DND-41 (cell line): ENCODE data around the gene NCS1.

Source experiments
- ATAC-seq: fragments of 200-7000 bp; cut with Tn5 transposase; 3 replicates; pipeline ENCODE4 v1.9.1; 2021; ENCODE audit warnings: low read depth; ENCODE audit not compliant: insufficient read depth
- DNase-seq: peaks from one replicate; pipeline ENCODE4 v3.0.0-alpha.2; 2020
- H2AFZ ChIP-seq: 2 replicates; pipeline ENCODE4 v1.6.0; 2012; ENCODE audit warnings: low read depth, low read length
- H3K27ac ChIP-seq: 2 replicates; pipeline ENCODE4 v1.5.1; 2012; ENCODE audit warnings: low read length, inconsistent platforms
- H3K27me3 ChIP-seq: fragments of 200-600 bp; sonication (generic); 2 replicates; pipeline ENCODE4 v1.6.0; 2012; ENCODE audit warnings: low read length, mild to moderate bottlenecking, inconsistent platforms; ENCODE audit not compliant: insufficient read depth, poor library complexity
- H3K36me3 ChIP-seq: 2 replicates; pipeline ENCODE4 v1.5.1; 2012; ENCODE audit warnings: low read length, inconsistent platforms; ENCODE audit not compliant: insufficient read depth
- H3K4me1 ChIP-seq: 2 replicates; pipeline ENCODE4 v1.5.1; 2012; ENCODE audit warnings: mild to moderate bottlenecking, low read length; ENCODE audit not compliant: insufficient read depth
- H3K4me2 ChIP-seq: 2 replicates; pipeline ENCODE4 v1.6.0; 2012; ENCODE audit warnings: mild to moderate bottlenecking, moderate library complexity, low read length, inconsistent platforms; ENCODE audit not compliant: insufficient read depth
- H3K4me3 ChIP-seq, 2 experiments: fragments of 200-600 bp in 1 of 2; shearing (Covaris generic) in 1 of 2; 2 replicates each; pipeline ENCODE4 v1.5.1; 2012 to 2016; ENCODE audit warnings: inconsistent platforms in 2 of 2, low read length in 2 of 2, mild to moderate bottlenecking in 2 of 2, low read depth in 1 of 2, moderate library complexity in 1 of 2
- H3K79me2 ChIP-seq: 2 replicates; pipeline ENCODE4 v1.6.0; 2012; ENCODE audit warnings: low read length, inconsistent platforms; ENCODE audit not compliant: insufficient read depth
- H3K9ac ChIP-seq: 2 replicates; pipeline ENCODE4 v1.6.0; 2012; ENCODE audit warnings: low read depth, mild to moderate bottlenecking, inconsistent platforms, low read length, moderate library complexity
- H3K9me3 ChIP-seq: 2 replicates; pipeline ENCODE4 v1.5.1; 2012; ENCODE audit warnings: low read length, moderate library complexity, mild to moderate bottlenecking, inconsistent platforms; ENCODE audit not compliant: insufficient read depth, severe bottlenecking
- H4K20me1 ChIP-seq: 2 replicates; pipeline ENCODE4 v1.6.0; 2012; ENCODE audit warnings: low read length; ENCODE audit not compliant: insufficient read depth
- EZH2 ChIP-seq: IDR thresholded peaks from 3 replicates; pipeline ENCODE4 v1.6.1; 2012; ENCODE audit warnings: borderline replicate concordance, low read depth, mild to moderate bottlenecking, moderate library complexity, low read length, inconsistent platforms; ENCODE audit not compliant: severe bottlenecking
- TF ChIP-seq, protein P1 (sequence below): IDR thresholded peaks from 2 replicates; pipeline ENCODE4 v1.5.1; 2012; ENCODE audit warnings: borderline replicate concordance, low read length, moderate library complexity, mild to moderate bottlenecking; ENCODE audit not compliant: poor library complexity, severe bottlenecking; ENCODE audit errors: extremely low read depth

The NCS1 gene

DNA sequence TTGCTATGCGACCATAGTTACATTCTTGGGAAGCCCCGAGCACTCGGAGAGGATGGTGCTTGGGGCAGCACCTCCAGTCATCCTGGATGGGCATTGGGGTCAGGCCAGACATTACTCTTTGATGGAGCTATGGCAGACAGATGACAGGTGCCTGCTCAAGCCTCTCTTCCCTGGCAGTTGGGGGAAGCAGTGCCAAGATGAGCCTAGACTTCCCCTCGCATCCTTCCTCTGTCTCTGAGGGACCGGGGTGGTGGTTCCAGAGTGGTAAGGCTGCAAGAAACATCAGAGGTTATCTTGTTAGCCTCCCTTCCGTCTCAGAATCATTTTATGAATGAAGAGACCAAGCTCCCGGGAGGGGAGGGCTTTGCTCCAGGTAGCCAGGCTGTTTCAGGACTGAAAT is 90.6 kb downstream of the NCS1 start:
- Histone ChIP-seq H3K27me3 (no peaks in the 10 kb centered on the region), H4K20me1 (no peaks in the 10 kb centered on the region), H3K9ac (no peak overlapping the region), H2AFZ (no peak overlapping the region), H3K79me2 (no peaks in the 10 kb centered on the region), H3K4me2 (no peak overlapping the region), H3K4me1 (no peaks in the 10 kb centered on the region), H3K9me3 (no peaks in the 10 kb centered on the region), H3K27ac (no peak overlapping the region), H3K36me3 (no peaks in the 10 kb centered on the region), H3K4me3 (no peak overlapping the region)
- ATAC-seq (no peak), DNase-seq (no peak)
- TF ChIP-seq, protein P1, sequence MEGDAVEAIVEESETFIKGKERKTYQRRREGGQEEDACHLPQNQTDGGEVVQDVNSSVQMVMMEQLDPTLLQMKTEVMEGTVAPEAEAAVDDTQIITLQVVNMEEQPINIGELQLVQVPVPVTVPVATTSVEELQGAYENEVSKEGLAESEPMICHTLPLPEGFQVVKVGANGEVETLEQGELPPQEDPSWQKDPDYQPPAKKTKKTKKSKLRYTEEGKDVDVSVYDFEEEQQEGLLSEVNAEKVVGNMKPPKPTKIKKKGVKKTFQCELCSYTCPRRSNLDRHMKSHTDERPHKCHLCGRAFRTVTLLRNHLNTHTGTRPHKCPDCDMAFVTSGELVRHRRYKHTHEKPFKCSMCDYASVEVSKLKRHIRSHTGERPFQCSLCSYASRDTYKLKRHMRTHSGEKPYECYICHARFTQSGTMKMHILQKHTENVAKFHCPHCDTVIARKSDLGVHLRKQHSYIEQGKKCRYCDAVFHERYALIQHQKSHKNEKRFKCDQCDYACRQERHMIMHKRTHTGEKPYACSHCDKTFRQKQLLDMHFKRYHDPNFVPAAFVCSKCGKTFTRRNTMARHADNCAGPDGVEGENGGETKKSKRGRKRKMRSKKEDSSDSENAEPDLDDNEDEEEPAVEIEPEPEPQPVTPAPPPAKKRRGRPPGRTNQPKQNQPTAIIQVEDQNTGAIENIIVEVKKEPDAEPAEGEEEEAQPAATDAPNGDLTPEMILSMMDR, result no peak
- no peak for TF ChIP-seq EZH2

DNA sequence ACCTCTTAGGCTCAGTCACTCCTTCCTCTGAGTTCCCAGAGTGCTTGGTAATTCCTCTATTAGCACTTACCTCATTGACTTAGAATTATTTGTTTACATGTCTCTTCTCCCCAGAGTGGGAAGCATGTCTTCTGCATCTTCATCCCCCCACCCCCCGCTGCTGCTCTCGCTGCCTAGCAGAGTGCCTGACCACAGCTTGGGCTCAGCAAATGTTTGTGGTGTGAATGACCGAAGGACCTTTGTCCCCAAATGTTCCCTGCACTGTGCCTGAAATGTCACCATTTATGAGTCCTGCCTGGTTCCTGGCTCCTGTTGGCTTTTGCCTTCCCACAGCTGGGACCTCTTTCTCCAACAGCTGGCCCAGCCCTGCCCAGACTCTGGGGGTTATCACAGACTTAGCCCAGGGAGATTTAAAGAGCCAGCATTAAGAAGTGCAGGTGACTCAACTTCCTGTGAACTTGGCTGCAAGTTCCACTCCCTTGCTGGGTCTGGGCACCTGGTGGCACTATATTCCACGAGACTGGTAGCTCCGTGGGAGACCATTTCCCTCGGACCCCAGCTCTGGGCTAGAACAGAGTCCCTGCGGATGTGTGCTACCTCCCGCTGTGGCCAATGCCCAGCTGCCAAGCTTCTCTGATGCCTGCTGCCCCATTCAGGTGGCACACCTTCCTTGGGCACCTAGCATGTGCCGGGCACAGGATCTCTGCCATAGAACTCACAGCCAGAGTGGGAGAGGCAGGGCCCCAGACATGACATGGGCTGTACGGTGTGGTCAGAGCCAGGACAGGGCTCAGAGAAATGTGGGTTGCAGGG is 91.6 kb downstream of the NCS1 start:
- no peaks in the 10 kb centered on the region for H3K9me3 ChIP-seq
- DNase-seq (no peak), ATAC-seq (no peak)
- no peak overlapping the region for H3K4me3 ChIP-seq
- no peaks in the 10 kb centered on the region for H3K4me1 ChIP-seq
- no peaks in the 10 kb centered on the region for H3K36me3 ChIP-seq
- TF ChIP-seq, protein P1, result no peak
- TF ChIP-seq EZH2, result no peak
- H3K79me2 ChIP-seq, result no peaks in the 10 kb centered on the region
- no peak overlapping the region for H3K4me2 ChIP-seq
- no peak overlapping the region for H2AFZ ChIP-seq
- no peaks in the 10 kb centered on the region for H4K20me1 ChIP-seq
- H3K9ac ChIP-seq, result no peak overlapping the region
- H3K27me3 ChIP-seq, result no peaks in the 10 kb centered on the region
- H3K27ac ChIP-seq, result no peak overlapping the region

- no peak overlapping the region for H3K9ac ChIP-seq
- no peaks in the 10 kb centered on the region for H3K9me3 ChIP-seq
- H3K4me3 ChIP-seq, result no peak overlapping the region
- no peak overlapping the region for H3K4me2 ChIP-seq
- no peak overlapping the region for H3K27ac ChIP-seq
- no peak for ATAC-seq
- no peaks in the 10 kb centered on the region for H3K36me3 ChIP-seq
- H3K4me1 ChIP-seq, result no peaks in the 10 kb centered on the region
- H3K79me2 ChIP-seq, result no peaks in the 10 kb centered on the region
- no peak overlapping the region for H2AFZ ChIP-seq
- H3K27me3 ChIP-seq, result no peaks in the 10 kb centered on the region
- TF ChIP-seq, protein P1, result no peak
- TF ChIP-seq EZH2, result no peak
- no peak for DNase-seq
- no peaks in the 10 kb centered on the region for H4K20me1 ChIP-seq
Measured at GRCh38 chr9:130264414-130265350, 92.5 kb downstream of the NCS1 start.
